K562 (cell line): Measurements from ENCODE around the gene TAS2R19. TPM values are rescaled to one million over a fixed set of nuclear protein-coding genes. Genes with fewer than 3 reads are reported as not detected.

ENCODE experiments used
- ATAC-seq: fragments of 200-7000 bp; cut with Tn5 transposase; 3 replicates; pipeline ENCODE4 v1.9.1; 2020; ENCODE audit warnings: moderate library complexity
- BruUV-seq: library from RNA; stranded (reverse); fragments of 400-500 nt; replicated peaks from 2 replicates; lab custom pipeline; 2021; lab: Mats Ljungman, UMichigan
- CTCF ChIA-PET: fragments of 300-600 bp; formaldehyde crosslinking; extraction: SDS; loops from one replicate; lab custom pipeline; 2021; ENCODE audit warnings: low intra/inter-chr PET ratio; lab: Yijun Ruan, JAX
- POLR2A ChIA-PET: fragments of 300-600, 350-650 bp; sonication (Branson Sonifier 250); formaldehyde crosslinking; extraction: SDS; loops from one replicate; lab custom pipeline; 2021; ENCODE audit warnings: antibody characterized with exemption, inconsistent platforms; lab: Yijun Ruan, JAX
- DNase-seq, 4 experiments: peaks; one replicate each; pipeline versions ENCODE4 v3.0.0 to v3.0.0-alpha.2; 2011 to 2018; ENCODE audit warnings: low spot score in 3 of 4, mixed read lengths in 3 of 4; ENCODE audit errors: extremely low read depth in 1 of 4
- FAIRE-seq: peaks from 2 replicates; lab custom pipeline; 2011; peaks lifted over from hg19 to GRCh38; lab: Jason Lieb, UNC
- H2AFZ ChIP-seq: 2 replicates; pipeline ENCODE4 v1.6.0; 2011; ENCODE audit warnings: low read depth, low read length, control low read depth, inconsistent platforms
- H3K27ac ChIP-seq: fragments of 200-600 bp; 3 replicates; pipeline ENCODE4 v1.8.0; 2011; ENCODE audit warnings: low read depth, mild to moderate bottlenecking, control low read depth, inconsistent platforms, low read length, moderate library complexity, mixed read lengths; ENCODE audit errors: extremely low read depth
- H3K27me3 ChIP-seq, 2 experiments: fragments of 300-600 bp in 1 of 2; 2 replicates in 1 of 2; 3 replicates in 1 of 2; pipeline versions ENCODE4 v1.6.0 to v1.8.0; 2011; ENCODE audit warnings: inconsistent platforms in 2 of 2, low read length in 2 of 2, mild to moderate bottlenecking in 1 of 2, mixed read lengths in 1 of 2, moderate library complexity in 1 of 2; ENCODE audit not compliant: control insufficient read depth in 2 of 2, insufficient read depth in 2 of 2
- H3K36me3 ChIP-seq: fragments of 300-600 bp; 3 replicates; pipeline ENCODE4 v1.8.0; 2011; ENCODE audit warnings: mild to moderate bottlenecking, low read length, inconsistent platforms; ENCODE audit not compliant: control insufficient read depth, insufficient read depth
- H3K4me1 ChIP-seq, 2 experiments: fragments of 200-600 bp in 1 of 2; replicated peaks in 1 of 2; 2 replicates in 1 of 2; 3 replicates in 1 of 2; pipeline versions ENCODE4 v1.5.1 to v1.8.0; 2011; ENCODE audit warnings: inconsistent platforms in 2 of 2, low read length in 2 of 2, mild to moderate bottlenecking in 1 of 2, mixed read lengths in 1 of 2, moderate library complexity in 1 of 2; ENCODE audit not compliant: control insufficient read depth in 2 of 2, insufficient read depth in 2 of 2
- H3K4me2 ChIP-seq: 2 replicates; pipeline ENCODE4 v1.6.1; 2011; ENCODE audit warnings: low read length, control low read depth, inconsistent platforms, mixed read lengths; ENCODE audit not compliant: insufficient read depth
- H3K4me3 ChIP-seq: fragments of 200-600 bp; sonication (generic), shearing (Covaris generic); 2 replicates; pipeline ENCODE4 v1.5.1; 2016; ENCODE audit warnings: control low read depth, inconsistent platforms
- H3K79me2 ChIP-seq: fragments of 200-600 bp; 3 replicates; pipeline ENCODE4 v1.8.0; 2011; ENCODE audit warnings: low read length, inconsistent platforms; ENCODE audit not compliant: control insufficient read depth, insufficient read depth
- H3K9ac ChIP-seq, 2 experiments: 2 replicates each; pipeline versions ENCODE4 v1.6.0 to v1.6.1; 2011; ENCODE audit warnings: low read depth in 2 of 2, low read length in 2 of 2, control low read depth in 1 of 2, inconsistent platforms in 1 of 2, mild to moderate bottlenecking in 1 of 2, mixed read lengths in 1 of 2; ENCODE audit not compliant: insufficient read depth in 1 of 2
- H3K9me1 ChIP-seq: one replicate; pipeline ENCODE4 v1.6.0; 2011; ENCODE audit warnings: inconsistent platforms, mild to moderate bottlenecking, low read length, moderate library complexity; ENCODE audit not compliant: control insufficient read depth, insufficient read depth
- H3K9me3 ChIP-seq: replicated peaks from 2 replicates; pipeline ENCODE4 v1.5.1; 2011; ENCODE audit warnings: low read depth, low read length, inconsistent platforms; ENCODE audit not compliant: control insufficient read depth, insufficient read depth
- H4K20me1 ChIP-seq: replicated peaks from 2 replicates; pipeline ENCODE4 v1.6.1; 2011; ENCODE audit warnings: low read length, inconsistent platforms, mixed read lengths; ENCODE audit not compliant: control insufficient read depth, insufficient read depth
- BCLAF1 ChIP-seq, 2 experiments: fragments of 450-650 bp in 1 of 2; IDR thresholded peaks; 2 replicates each; pipeline ENCODE4 v1.6.1; 2011 to 2017; ENCODE audit warnings: low read depth in 2 of 2, antibody characterized with exemption in 1 of 2, borderline replicate concordance in 1 of 2, low read length in 1 of 2, mild to moderate bottlenecking in 1 of 2, mixed read lengths in 1 of 2; ENCODE audit not compliant: control insufficient read depth in 1 of 2
- CTBP1 ChIP-seq: fragments of 450-650 bp; IDR thresholded peaks from 2 replicates; pipeline ENCODE4 v1.6.1; 2016; ENCODE audit warnings: borderline replicate concordance
- POU5F1 ChIP-seq: fragments of 150-350 bp; IDR thresholded peaks from 2 replicates; pipeline ENCODE4 v1.6.1; 2014; ENCODE audit warnings: borderline replicate concordance, low read length, low read depth, mild to moderate bottlenecking; ENCODE audit not compliant: partially characterized antibody
- WHSC1 ChIP-seq: IDR thresholded peaks from one replicate; pipeline ENCODE4 v1.6.1; 2012; ENCODE audit warnings: low read length, control low read depth, inconsistent platforms
- WGBS: fragments of 100-300 bp; shearing (Covaris generic); methylation state at CpG from one replicate; pipeline ENCODE4 v1.1.6; 2016; ENCODE audit warnings: low coverage, mixed read lengths; ENCODE audit not compliant: insufficient coverage; ENCODE audit errors: missing lambda C conversion rate; 5-methylcytosine and 5-hydroxymethylcytosine counted together
- in situ Hi-C: fragments of 300-500 bp; cut with MboI; formaldehyde crosslinking; loops from 4 replicates; pipeline ENCODE4 v1.15.0; 2018; ENCODE audit warnings: inconsistent platforms, mixed read lengths
- intact Hi-C: fragments of 100-400 bp; cut with micrococcal nuclease; formaldehyde crosslinking; loops from 2 replicates; pipeline ENCODE4 v1.14.2; 2022
- polyA plus RNA-seq, 8 experiments: library from polyadenylated mRNA; depleted of rRNA in 4 of 8; stranded (reverse) in 5 of 8; unstranded in 3 of 8; fragments of >200 nt; fragmentation: Nextera tagmentation in 2 of 8; fragmentation: Illumina TruSeq in 1 of 8; extraction: Ambion mirVana in 2 of 8; extraction: Trizol in 1 of 8; gene quantifications; 2 replicates each; pipeline versions ENCODE4 v1.2.1 to v1.2.3, GENCODE V29; 2011 to 2014; ENCODE audit warnings: inconsistent platforms in 1 of 8, missing spikeins in 1 of 8
- total RNA-seq, 7 experiments: library from RNA; depleted of rRNA in 6 of 7; stranded (reverse); fragments of >200 nt in 6 of 7; fragmentation: Illumina TruSeq in 2 of 7; extraction: Trizol in 2 of 7; gene quantifications; 2 replicates each; pipeline versions ENCODE4 v1.2.1 to v1.2.3, GENCODE V29; 2011 to 2021; ENCODE audit warnings: low replicate concordance in 1 of 7

Gene TAS2R19
- total and polyA plus RNA-seq, 9 of the 15 experiments (the other 6 are each of a cell fraction or from before 2014, with no cell fraction given): 0.13 to 3.0 (median 0.86) TPM; not detected in 2

GRCh38 chr12:10989107-10989506, 33.3 kb downstream of the TAS2R19 start:
- no peak for ATAC-seq
- Histone ChIP-seq H2AFZ (no peak overlapping the region), H3K27ac (no peak overlapping the region), H3K9me3 (no peaks in the 10 kb centered on the region), H4K20me1 (no peaks in the 10 kb centered on the region), H3K36me3 (peaks cover 3% of the 10 kb centered on the region; the same call in 1 of the 3 replicates), H3K9me1 (no peaks in the 10 kb centered on the region), H3K79me2 (no peaks in the 10 kb centered on the region), H3K27me3 (no peaks in the 10 kb centered on the region), H3K4me3 (no peak overlapping the region), H3K9ac (no peak overlapping the region), H3K4me1 (no peaks in the 10 kb centered on the region), H3K4me2 (no peak overlapping the region)
- intact Hi-C loops (no loop called here), in situ Hi-C loops (no loop called here)
- WGBS: 96% methylated on average over 2 of the region's 2 CpGs
- POLR2A ChIA-PET: no interaction called here
- CTCF ChIA-PET: no interaction called here
- no peak for DNase-seq
- no TSS peak for BruUV-seq
- FAIRE-seq: no peak
- TF ChIP-seq WHSC1: no peak
- TF ChIP-seq CTBP1: no peak
- TF ChIP-seq BCLAF1 (IDR thresholded peaks at IDR 0.05; ENCODE audit: borderline replicate concordance in 1 of 2, control insufficient read depth in 1 of 2, low read depth in 2 of 2, low read length in 1 of 2): no peak
- no peak for TF ChIP-seq POU5F1
